ENCODE data around the gene FZD10.

FZD10 gene

GRCh38 chr12:130162267-130162666, at the start of gene FZD10:
FZD10 (plus strand) TSS chr12:130162464; CDS start chr12:130162943, 479 bp downstream.
- DNase-seq = peak; percentile 54

DNA sequence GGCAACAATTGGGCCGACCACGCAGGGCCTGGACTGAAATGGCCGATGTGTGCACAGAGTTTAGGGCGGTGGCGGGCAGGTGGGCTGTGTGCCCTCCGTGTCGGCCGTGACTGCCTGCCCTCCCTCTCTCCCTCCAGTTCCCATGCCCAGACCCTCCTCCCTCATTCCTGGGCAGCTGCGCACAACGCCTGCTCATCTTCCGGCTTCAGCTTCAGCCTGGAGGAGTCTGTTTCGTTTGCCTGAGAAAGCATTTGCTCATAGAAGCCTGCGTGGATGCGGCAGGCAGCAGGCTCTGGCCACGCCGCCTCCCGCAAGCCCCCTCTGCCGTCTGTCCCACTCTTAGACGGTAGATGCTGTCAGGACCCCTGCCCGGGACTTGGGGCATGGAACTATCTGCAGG, 47.3 kb upstream of the FZD10 start:
- no peak for DNase-seq

DNA sequence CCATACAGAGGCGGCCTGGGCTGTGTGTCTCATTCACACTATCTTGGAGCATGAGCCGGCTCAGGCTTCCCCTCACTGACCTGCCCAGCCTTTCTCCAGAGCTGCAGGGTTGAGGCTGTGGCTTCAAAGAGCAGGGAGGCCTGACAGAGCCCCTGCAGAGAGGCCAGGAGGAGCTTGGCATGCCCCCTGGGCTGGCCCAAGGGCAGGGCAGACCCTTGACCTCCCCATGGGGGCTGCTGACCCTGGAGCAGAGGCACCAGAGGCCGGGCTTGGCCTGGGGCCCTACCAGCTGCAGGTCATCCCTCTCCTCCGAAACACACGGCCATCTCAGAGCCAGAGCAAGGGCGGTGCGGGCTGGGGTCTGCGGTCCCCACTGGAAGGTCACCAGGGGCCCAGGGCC, 46.6 kb upstream of the FZD10 start:
- DNase-seq = no peak

GRCh38 chr12:130116791-130117190, 45.5 kb upstream of the FZD10 start:
- no peak for DNase-seq

DNA sequence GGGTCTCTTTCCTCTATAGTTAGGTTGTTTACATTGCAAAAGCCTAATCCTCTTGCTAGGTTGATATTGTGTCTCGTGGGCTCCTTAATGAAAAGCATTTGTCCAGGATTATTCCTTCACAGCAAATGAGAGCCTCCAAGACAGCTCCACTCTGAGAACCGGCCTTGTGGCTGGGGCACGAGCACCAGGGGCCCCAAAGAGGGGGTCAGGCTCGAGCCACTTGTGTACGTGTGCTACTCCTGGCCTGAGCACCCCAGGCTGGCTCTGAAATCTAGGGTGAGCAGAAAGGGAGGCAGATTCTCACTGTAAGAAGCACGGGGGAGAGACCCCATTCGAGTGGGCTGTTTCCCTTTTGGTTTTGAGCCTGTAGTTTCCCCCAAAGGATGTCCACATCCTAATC, 45.0 kb upstream of the FZD10 start:
- DNase-seq = no peak

- no peak for DNase-seq
Observed at GRCh38 chr12:130117701-130118100, 44.6 kb upstream of the FZD10 start.

DNA sequence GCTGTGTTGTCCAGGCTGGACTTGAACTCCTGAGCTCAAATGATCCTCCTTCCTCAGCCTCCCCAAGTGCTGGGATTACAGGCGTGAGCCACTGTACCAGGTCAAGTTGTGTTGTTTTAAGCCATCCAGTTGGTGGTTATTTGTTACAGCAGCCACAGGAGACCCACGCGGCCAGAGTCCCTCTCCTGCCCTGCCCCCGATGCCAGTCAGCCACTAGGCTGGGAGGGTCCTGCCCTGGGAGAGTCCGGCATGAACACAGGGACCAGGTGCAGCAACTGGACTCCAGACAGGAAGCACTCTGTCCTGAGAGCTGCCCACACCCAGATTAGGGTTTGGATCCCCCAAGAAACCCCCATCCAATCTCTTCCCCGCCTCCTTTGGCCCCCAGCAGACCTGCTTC, 44.1 kb upstream of the FZD10 start:
- no peak for DNase-seq

DNA sequence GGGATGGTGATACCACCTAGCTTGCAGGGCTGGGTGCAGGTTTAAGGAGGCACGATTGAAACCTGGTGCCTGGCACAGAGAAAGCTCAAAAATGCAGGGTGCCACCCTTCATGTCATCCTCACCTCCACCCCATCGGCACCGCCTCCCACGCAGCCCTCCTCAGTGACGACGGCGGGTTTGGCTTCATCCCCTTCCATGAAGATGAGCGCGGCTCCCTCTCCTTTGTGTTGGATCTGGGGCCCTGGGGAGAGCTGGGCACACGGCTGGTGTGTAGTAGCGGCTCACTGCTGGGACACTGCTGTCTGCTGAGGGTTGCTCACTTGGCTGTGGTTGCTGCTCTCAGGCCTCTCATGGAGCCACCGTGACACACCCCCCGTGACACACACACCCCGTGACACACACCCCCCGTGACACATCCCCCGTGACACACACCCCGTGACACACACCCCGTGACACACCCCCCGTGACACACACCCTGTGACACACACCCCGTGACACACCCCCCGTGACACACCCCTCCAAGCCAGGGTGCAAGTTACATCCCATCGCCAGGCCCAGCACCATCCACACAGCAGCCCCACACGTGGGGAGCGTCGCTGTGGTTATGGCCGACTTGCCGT, 42.9 kb upstream of the FZD10 start:
- DNase-seq = no peak

- DNase-seq = no peak
Observed at GRCh38 chr12:130120012-130120805, 42.1 kb upstream of the FZD10 start.

DNA sequence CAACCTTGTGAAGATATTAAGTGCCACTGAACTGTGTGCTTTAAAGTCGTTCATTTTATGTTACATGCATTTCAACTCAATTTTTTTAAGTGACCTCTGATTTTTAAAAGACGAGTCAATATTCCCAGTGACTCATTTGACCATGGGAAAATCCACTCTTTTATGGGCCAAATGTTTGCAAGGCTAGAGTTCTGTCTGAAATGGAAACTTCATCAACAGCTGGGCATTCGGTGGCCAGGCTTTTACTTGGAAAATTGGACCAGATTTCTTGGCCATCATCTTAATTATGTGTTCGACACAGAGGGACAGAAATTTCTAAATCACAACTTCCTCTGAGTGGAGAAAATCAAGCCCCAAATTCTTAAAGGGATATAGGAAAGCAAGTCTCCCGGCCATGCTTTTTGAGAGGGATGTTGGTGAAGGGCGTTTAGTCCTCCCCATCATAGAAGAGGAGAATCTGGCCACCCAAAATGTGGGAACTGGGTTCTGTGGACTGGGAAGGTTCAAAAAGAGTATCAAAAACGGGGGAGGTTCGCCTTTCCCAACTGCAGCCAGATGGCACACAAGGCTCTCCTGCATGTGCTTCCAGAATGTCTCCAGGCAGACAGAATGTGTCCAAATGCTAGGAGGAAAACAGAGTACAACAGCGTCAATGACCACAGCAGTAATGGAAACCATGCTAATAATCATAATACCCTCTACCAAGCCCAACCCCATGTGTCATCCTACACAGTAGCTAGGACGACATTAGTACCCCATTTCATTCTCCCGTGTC, 40.9 kb upstream of the FZD10 start:
- DNase-seq = no peak

DNA sequence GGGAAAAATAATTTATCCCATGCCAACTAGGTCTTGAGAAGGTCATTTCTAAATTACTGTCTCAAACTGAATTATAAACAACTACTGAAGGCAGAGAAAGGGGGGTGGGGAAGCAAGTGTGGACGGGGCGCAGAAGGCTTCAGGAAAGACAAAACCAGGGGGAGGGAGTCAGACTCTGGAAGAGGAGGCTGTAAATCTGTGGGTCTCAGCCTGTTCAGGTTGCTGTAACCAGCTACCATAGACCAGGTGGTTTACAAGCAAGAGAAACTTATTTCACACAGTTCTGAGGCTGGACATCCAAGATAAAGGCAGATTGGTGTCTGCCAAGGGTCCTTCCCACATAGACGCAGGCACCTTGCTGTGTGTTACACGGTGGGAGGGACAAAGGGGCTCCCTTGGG, 39.9 kb upstream of the FZD10 start:
- no peak for DNase-seq

GRCh38 chr12:130124106-130124505, 38.2 kb upstream of the FZD10 start:
- no peak for DNase-seq

GRCh38 chr12:130124605-130125244, 37.5 kb upstream of the FZD10 start:
- no peak for DNase-seq

DNA sequence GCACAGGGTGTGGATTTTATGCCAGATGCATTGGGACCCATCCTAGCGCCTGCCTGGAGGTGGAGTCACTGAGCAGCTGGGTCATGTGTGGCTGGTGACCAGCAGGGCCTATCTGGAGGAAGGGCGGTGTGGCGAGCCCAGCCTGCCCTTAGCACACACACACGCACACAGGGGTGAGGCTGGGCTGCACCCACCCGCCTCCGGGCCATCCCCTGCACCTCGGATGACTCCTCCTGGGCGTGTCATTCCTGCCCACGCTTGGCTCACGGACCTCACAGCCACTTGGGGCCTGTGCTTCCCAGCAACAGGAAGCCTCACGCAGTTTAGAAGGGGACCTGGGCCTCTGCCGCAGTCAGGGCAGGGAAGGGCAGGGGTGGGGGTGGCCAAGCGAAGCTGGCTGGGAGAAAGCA, 36.2 kb upstream of the FZD10 start:
- DNase-seq = no peak

DNA sequence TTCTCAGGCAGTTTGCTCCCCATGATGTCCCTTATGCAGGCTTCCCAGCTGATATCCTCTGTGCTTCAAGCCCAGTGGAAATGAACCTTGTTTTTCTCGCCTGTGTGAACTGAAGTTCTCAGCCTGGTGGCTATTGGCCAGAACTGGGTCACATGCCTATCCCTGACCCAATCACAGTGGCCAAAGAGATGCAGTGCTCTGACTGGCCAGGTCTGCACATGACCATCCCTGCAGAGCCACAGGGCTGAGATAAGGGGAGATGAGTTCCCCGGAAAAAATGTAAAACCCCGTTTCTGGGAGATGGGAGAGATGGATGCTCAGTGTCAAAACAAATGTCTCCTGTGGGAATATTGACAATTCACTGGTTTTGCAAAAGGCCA, 34.7 kb upstream of the FZD10 start:
- no peak for DNase-seq

- DNase-seq = peak; percentile 11
Observed at GRCh38 chr12:130127912-130128789, 34.1 kb upstream of the FZD10 start.

GRCh38 chr12:130128790-130129735, 33.2 kb upstream of the FZD10 start:
- no peak for DNase-seq

- no peak for DNase-seq
Observed at GRCh38 chr12:130130346-130130745, 31.9 kb upstream of the FZD10 start.

DNA sequence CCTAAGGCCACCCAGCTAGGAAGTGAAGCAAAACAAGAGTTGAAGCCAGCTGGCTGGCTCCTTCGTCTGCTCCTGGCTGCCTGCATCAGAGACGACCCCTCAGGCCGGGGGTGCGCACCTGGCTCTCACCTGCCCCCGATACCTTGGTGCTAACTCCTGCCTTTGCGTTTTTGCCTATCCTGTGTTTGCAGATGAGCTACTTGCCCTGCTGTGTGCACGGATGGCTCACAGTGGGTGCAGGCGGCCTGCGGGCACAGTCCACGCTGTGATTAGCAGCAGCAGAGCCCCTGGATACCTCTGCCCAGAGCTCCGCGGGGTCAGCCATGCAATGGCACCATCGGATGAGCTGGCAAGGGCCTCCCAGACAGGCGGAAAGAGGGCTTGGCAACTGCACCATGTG, 31.2 kb upstream of the FZD10 start:
- DNase-seq = no peak

- DNase-seq = no peak
Observed at GRCh38 chr12:130131801-130132200, 30.5 kb upstream of the FZD10 start.

GRCh38 chr12:130132831-130133511, 29.3 kb upstream of the FZD10 start:
- no peak for DNase-seq
